AG09319 (cell line): Measurements from ENCODE around the gene RPS27.
"Not testable (repeated sequence)": the region's sequence is repeated elsewhere in the genome, so short reads cannot be mapped to it uniquely, and the experiment has no call there.

ENCODE experiments used
- DNase-seq: peaks from one replicate; pipeline ENCODE4 v3.0.0-alpha.2; 2010; ENCODE audit warnings: low read depth; ENCODE audit errors: extremely low read depth
- TF ChIP-seq, protein P1 (sequence below): IDR thresholded peaks from 2 replicates; pipeline ENCODE4 v1.5.1; 2011; ENCODE audit warnings: low read depth, mild to moderate bottlenecking, inconsistent platforms, low read length, moderate library complexity

RPS27 gene

DNA sequence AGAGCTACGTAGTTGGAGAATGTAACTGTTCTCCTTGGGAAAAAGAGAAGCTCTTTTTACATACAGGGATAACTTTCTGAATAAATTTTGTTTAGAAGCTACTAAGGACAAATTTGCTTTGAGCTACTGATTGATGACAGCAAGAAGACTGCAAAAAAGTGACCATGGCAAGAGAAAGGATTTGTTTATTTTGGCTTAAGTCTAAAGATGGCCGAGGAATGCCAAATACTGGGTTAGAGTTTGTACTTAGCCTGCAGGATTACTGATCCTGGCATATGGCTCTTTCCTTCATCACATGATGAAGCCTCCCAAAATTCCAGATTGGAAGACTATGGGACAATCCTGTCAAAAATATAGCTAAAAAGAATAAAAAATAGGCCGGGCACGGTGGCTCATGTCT, 28.7 kb downstream of the RPS27 start:
- TF ChIP-seq, protein P1, sequence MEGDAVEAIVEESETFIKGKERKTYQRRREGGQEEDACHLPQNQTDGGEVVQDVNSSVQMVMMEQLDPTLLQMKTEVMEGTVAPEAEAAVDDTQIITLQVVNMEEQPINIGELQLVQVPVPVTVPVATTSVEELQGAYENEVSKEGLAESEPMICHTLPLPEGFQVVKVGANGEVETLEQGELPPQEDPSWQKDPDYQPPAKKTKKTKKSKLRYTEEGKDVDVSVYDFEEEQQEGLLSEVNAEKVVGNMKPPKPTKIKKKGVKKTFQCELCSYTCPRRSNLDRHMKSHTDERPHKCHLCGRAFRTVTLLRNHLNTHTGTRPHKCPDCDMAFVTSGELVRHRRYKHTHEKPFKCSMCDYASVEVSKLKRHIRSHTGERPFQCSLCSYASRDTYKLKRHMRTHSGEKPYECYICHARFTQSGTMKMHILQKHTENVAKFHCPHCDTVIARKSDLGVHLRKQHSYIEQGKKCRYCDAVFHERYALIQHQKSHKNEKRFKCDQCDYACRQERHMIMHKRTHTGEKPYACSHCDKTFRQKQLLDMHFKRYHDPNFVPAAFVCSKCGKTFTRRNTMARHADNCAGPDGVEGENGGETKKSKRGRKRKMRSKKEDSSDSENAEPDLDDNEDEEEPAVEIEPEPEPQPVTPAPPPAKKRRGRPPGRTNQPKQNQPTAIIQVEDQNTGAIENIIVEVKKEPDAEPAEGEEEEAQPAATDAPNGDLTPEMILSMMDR = no peak
- no peak for DNase-seq

DNA sequence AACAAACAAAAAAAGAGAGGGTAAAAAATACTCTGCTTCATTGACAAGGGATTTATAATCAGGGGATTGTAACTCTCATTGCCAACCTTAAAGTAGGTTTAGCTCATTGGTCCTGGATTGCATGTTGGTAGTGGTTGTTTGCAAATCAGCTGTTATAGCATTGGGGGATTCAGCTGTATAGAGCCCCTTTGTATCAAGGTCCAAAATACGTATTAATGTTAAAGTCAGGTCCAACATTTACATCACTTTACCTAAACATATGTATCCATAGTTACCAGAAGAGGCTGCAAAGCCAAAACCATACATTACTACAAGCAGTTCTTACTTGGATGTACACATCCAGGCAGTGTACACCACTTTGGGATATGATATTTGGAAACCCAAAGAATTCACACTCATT, 29.4 kb downstream of the RPS27 start:
- no peak for DNase-seq
- TF ChIP-seq, protein P1 = no peak

GRCh38 chr1:154033697-154034096, 43.1 kb downstream of the RPS27 start:
- DNase-seq = not testable (repeated sequence)
